Gastrocnemius medialis (tissue), 4 donors: Measurements from ENCODE around the gene RIMS4. TPM values are rescaled to one million over a fixed set of nuclear protein-coding genes. Genes with fewer than 3 reads are reported as not detected.

Experiments
- ATAC-seq, 2 donors: fragments of 150-250 bp; one replicate each; pipeline ENCODE4 v1.9.1; 2016
- DNase-seq, 2 donors: peaks; one replicate each; pipeline ENCODE4 v3.0.0-alpha.2; 2019
- H3K27ac ChIP-seq, 4 donors: fragments of 200-600 bp; sonication (generic); 1 replicate in 1 of 4; 2 replicates in 3 of 4; pipeline ENCODE4 v1.5.1; 2016 to 2018; ENCODE audit warnings: mild to moderate bottlenecking in 2 of 4, moderate library complexity in 1 of 4
- H3K27me3 ChIP-seq, 3 donors: fragments of 200-600 bp; sonication (generic) in 2 of 3; 1 replicate in 1 of 3; 2 replicates in 2 of 3; pipeline versions ENCODE4 v1.5.1 to v1.6.0; 2016 to 2019; ENCODE audit warnings: mild to moderate bottlenecking in 1 of 3, moderate library complexity in 1 of 3
- H3K36me3 ChIP-seq, 2 donors: fragments of 200-600 bp; sonication (generic) in 1 of 2; one replicate each; pipeline ENCODE4 v1.5.1; 2017 to 2018
- H3K4me1 ChIP-seq, 2 donors: fragments of 200-600 bp; sonication (generic) in 1 of 2; one replicate each; pipeline ENCODE4 v1.5.1; 2016 to 2017; ENCODE audit warnings: mild to moderate bottlenecking in 2 of 2
- H3K4me3 ChIP-seq, 4 donors: fragments of 200-600 bp; sonication (generic) in 3 of 4; 1 replicate in 1 of 4; 2 replicates in 3 of 4; pipeline ENCODE4 v1.5.1; 2016 to 2019; ENCODE audit warnings: mild to moderate bottlenecking in 2 of 4
- H3K9me3 ChIP-seq, 3 donors: fragments of 200-600 bp; sonication (generic) in 2 of 3; 1 replicate in 1 of 3; 2 replicates in 2 of 3; pipeline ENCODE4 v1.5.1; 2016 to 2019
- POLR2A ChIP-seq, 2 donors: fragments of 450-650 bp; IDR thresholded peaks; one replicate each; pipeline ENCODE4 v1.6.1; 2017; ENCODE audit warnings: antibody characterized with exemption in 2 of 2, mild to moderate bottlenecking in 2 of 2, moderate library complexity in 2 of 2
- in situ Hi-C, 4 donors: fragments of 200-750 bp; cut with MboI; loops; one replicate each; pipeline versions ENCODE4 v1.15.0 to v1.8.0; 2017; ENCODE audit warnings: low sequenced_read_pairs in 4 of 4
- intact Hi-C: fragments of 100-400 bp; cut with DNase I; formaldehyde crosslinking; loops from one replicate; pipeline ENCODE4 v1.15.1; 2023; ENCODE audit warnings: low total_unique reads
- total RNA-seq, 4 donors: library from RNA; depleted of rRNA; stranded (reverse); fragments of >200 nt; gene quantifications; one replicate each; pipeline versions ENCODE4 v1.1.0 to v1.2.3, GENCODE V29; 2016
- TF ChIP-seq, protein P1 (sequence below), 5 experiments: fragments of 450-650 bp in 3 of 5; fragments of 200-600 bp in 2 of 5; sonication (generic) in 2 of 5; IDR thresholded peaks in 4 of 5; conservative IDR thresholded peaks in 1 of 5; 1 replicate in 4 of 5; 2 replicates in 1 of 5; pipeline ENCODE4 v1.5.1; 2016 to 2019; ENCODE audit warnings: antibody characterized with exemption in 5 of 5, mild to moderate bottlenecking in 3 of 5, moderate library complexity in 3 of 5

Gene RIMS4
- total RNA-seq, 4 donors from 2014 or later, result 0.13 to 0.41 TPM; not detected in 2

DNA sequence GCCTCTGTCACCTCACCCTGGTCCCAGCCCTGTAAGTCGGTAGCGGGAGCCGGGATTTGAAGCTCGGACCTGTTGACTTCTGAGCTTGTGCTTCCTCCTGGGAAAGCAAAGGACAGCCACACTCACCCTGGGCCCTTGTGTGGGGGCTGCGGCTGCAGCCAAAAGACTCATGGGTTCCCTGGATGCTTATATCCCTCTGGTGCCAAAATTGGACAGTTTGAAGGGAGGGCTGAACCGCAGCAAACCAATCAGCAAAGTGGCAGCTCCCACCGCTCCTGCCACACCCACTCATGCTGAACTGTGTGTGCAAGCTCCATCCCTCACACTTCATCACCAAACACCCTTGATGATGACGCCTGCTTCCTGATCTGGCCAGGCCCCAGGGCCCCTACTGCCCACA is 99.1 kb downstream of the RIMS4 start:
- H3K4me1 ChIP-seq, result peaks cover 25 to 35% of the 10 kb centered on the region in 2 donors
- no peak overlapping the region for H3K27ac ChIP-seq
- ATAC-seq (no peak), DNase-seq (no peak)
- H3K27me3 ChIP-seq, result no peaks in the 10 kb centered on the region
- no peak for TF ChIP-seq POLR2A (IDR thresholded peaks at IDR 0.05)
- TF ChIP-seq, protein P1, sequence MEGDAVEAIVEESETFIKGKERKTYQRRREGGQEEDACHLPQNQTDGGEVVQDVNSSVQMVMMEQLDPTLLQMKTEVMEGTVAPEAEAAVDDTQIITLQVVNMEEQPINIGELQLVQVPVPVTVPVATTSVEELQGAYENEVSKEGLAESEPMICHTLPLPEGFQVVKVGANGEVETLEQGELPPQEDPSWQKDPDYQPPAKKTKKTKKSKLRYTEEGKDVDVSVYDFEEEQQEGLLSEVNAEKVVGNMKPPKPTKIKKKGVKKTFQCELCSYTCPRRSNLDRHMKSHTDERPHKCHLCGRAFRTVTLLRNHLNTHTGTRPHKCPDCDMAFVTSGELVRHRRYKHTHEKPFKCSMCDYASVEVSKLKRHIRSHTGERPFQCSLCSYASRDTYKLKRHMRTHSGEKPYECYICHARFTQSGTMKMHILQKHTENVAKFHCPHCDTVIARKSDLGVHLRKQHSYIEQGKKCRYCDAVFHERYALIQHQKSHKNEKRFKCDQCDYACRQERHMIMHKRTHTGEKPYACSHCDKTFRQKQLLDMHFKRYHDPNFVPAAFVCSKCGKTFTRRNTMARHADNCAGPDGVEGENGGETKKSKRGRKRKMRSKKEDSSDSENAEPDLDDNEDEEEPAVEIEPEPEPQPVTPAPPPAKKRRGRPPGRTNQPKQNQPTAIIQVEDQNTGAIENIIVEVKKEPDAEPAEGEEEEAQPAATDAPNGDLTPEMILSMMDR (IDR thresholded peaks at IDR 0.05 in 4 of 5, conservative IDR thresholded peaks at IDR 0.05 in 1 of 5), result no peak
- H3K36me3 ChIP-seq, result no peaks in the 10 kb centered on the region
- in situ Hi-C loops (no loop called here), intact Hi-C loops (no loop called here)
- H3K4me3 ChIP-seq, result no peak overlapping the region
- H3K9me3 ChIP-seq, result no peaks in the 10 kb centered on the region

DNA sequence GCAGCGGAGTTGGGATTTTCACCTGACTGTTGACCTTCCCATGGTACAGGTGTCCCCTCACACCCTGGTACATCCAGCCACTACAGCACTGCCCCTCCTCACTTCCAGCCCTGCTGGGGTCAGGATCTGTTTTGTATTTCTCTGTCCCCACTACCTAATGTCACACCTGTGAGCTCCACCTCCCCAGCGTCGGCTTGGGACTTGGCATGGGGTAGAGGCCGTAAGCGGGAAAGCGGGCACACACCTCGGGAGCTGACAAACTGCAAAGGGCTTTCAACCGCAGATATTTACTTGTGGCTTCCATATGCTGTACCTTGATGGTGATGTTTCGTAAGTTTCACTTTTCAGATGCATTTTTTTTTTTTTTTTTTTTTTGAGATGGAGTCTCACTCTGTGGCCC is 100.5 kb downstream of the RIMS4 start:
- Histone ChIP-seq H3K4me1 (peaks cover 24 to 26% of the 10 kb centered on the region in 2 donors), H3K4me3 (no peak overlapping the region), H3K27me3 (no peaks in the 10 kb centered on the region), H3K36me3 (no peaks in the 10 kb centered on the region), H3K9me3 (no peaks in the 10 kb centered on the region), H3K27ac (no peak overlapping the region)
- ATAC-seq (no peak), DNase-seq (no peak)
- intact Hi-C loops (no loop called here), in situ Hi-C loops (no loop called here)
- TF ChIP-seq POLR2A (IDR thresholded peaks at IDR 0.05), result no peak
- TF ChIP-seq, protein P1 (IDR thresholded peaks at IDR 0.05 in 4 of 5, conservative IDR thresholded peaks at IDR 0.05 in 1 of 5), result no peak

DNA sequence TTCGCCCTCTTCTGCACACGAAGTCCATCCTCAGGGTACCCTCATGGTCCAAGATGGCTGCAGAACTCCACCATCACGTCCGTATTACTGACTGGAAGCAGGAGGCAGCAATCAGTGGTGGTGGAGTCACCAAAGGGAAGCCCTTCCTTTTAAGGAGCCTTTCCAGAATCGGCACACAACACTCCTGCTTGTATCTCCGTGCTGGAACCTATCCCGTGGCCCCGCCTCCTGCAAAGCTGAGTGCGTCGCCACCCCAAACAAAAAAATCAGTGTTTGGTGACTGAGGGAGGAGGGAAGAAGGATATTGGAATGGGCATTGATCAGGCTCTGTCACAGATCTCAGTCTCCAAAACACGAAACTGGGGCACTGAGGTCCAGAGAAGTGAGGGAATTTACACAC is 101.0 kb downstream of the RIMS4 start:
- intact Hi-C loops (no loop called here), in situ Hi-C loops (no loop called here)
- H3K4me3 ChIP-seq, result no peak overlapping the region
- ATAC-seq (no peak), DNase-seq (no peak)
- H3K27ac ChIP-seq, result no peak overlapping the region
- no peaks in the 10 kb centered on the region for H3K27me3 ChIP-seq
- H3K36me3 ChIP-seq, result no peaks in the 10 kb centered on the region
- H3K9me3 ChIP-seq, result no peaks in the 10 kb centered on the region
- peaks cover 20 to 22% of the 10 kb centered on the region in 2 donors for H3K4me1 ChIP-seq
- no peak for TF ChIP-seq POLR2A (IDR thresholded peaks at IDR 0.05)
- TF ChIP-seq, protein P1 (IDR thresholded peaks at IDR 0.05 in 4 of 5, conservative IDR thresholded peaks at IDR 0.05 in 1 of 5), result no peak

DNA sequence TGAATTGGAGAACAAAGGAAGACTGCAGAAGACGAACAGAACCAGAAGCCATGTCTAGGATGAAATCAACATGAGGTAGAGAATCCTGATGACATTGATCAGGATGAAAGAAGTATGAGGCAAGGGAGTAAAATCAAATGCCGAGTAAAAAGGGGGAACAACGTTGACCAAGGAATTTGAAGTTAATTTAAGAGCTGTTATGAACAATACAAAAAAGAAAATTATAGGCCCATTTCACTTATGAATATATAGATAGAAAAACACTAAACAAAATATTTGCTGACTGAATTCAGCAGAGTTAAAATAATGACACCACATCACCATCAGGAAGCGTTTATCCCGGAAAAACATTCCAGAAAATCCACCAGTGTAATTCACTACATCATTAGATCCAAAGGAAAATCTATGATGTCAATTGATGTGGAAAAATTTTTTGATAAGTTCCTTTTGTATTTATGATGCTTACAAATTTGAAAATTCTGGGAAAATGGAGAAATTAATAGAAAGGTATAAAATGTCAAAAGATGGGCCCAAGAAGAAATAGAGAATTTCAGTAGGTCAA is 103.2 kb downstream of the RIMS4 start:
- TF ChIP-seq, protein P1 (IDR thresholded peaks at IDR 0.05 in 4 of 5, conservative IDR thresholded peaks at IDR 0.05 in 1 of 5), result no peak
- no peak for TF ChIP-seq POLR2A (IDR thresholded peaks at IDR 0.05)
- H3K9me3 ChIP-seq, result no peaks in the 10 kb centered on the region
- in situ Hi-C loops, result no loop called here
- DNase-seq, result no peak
- intact Hi-C loops, result no loop called here
- no peaks in the 10 kb centered on the region for H3K27me3 ChIP-seq
- H3K27ac ChIP-seq, result peak overlapping the region; percentile 60 to 84 (median 73)
- H3K4me1 ChIP-seq, result peaks cover 24 to 32% of the 10 kb centered on the region in 2 donors
- no peaks in the 10 kb centered on the region for H3K36me3 ChIP-seq
- no peak overlapping the region for H3K4me3 ChIP-seq
- no peak for ATAC-seq
